ENCODE data around the gene EMILIN2. TPM values are rescaled to one million over a fixed set of nuclear protein-coding genes. Genes with fewer than 3 reads are reported as not detected.
A peak's percentile ranks its signal among the peaks of the same experiment; 100 is the strongest.

The EMILIN2 gene
- total RNA-seq, 2 experiments from 2014 or later: 3.2 to 3.3 TPM

DNA sequence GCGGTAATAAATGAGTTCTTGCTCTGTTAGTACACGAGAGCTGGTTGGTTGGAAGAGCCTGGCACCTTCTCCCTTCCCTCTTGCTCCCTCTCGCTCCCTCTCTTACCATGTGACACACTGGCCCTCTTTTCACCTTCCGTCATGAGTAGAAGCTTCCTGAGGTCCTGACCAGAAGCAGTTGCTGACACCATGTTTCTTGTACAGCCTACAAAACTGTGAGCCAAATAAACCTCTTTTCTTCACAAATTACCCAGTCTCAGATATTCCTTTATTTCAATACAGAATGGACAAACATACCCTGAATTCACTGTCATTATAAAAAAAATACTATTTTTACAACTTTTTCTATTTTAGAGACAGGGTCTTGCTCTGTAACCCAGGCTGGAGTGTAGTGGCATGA, 40.7 kb downstream of the EMILIN2 start:
- ATAC-seq (ENCODE audit: poor library complexity) (no peak), DNase-seq (no peak)
- no peaks in the 10 kb centered on the region for H3K9me3 ChIP-seq (ENCODE audit: control insufficient read depth in 1 of 2, insufficient read depth in 1 of 2, low read length in 2 of 2)
- no peak overlapping the region for H3K4me3 Mint-ChIP-seq
- ChIA-PET CTCF (no interaction called here), POLR2A (no interaction called here)
- H3K36me3 Mint-ChIP-seq (ENCODE audit: low read depth): no peaks in the 10 kb centered on the region
- intact Hi-C loops (cut with DNase I, micrococcal nuclease): loop anchor here in 1 of 2 experiments (10.0 kb wide), 1 partner anchor 73 kb away; no protein-coding TSS in a partner anchor
- peaks cover 45% of the 10 kb centered on the region for H3K4me1 Mint-ChIP-seq (ENCODE audit: low read depth)
- peaks cover 59% of the 10 kb centered on the region for H3K4me1 ChIP-seq (ENCODE audit: insufficient read depth, low read length)
- no peaks in the 10 kb centered on the region for H3K27me3 ChIP-seq (ENCODE audit: control insufficient read depth in 1 of 2, insufficient read depth in 2 of 2, low read length in 2 of 2)
- peaks cover 7% of the 10 kb centered on the region for H3K9me3 Mint-ChIP-seq
- no peak overlapping the region for H3K27ac ChIP-seq (ENCODE audit: low read depth in 1 of 2, low read length in 2 of 2)
- H3K36me3 ChIP-seq (ENCODE audit: insufficient read depth, low read length): no peaks in the 10 kb centered on the region
- no peaks in the 10 kb centered on the region for H3K27me3 Mint-ChIP-seq
- H3K27ac Mint-ChIP-seq: no peak overlapping the region
- TF ChIP-seq, protein P1, sequence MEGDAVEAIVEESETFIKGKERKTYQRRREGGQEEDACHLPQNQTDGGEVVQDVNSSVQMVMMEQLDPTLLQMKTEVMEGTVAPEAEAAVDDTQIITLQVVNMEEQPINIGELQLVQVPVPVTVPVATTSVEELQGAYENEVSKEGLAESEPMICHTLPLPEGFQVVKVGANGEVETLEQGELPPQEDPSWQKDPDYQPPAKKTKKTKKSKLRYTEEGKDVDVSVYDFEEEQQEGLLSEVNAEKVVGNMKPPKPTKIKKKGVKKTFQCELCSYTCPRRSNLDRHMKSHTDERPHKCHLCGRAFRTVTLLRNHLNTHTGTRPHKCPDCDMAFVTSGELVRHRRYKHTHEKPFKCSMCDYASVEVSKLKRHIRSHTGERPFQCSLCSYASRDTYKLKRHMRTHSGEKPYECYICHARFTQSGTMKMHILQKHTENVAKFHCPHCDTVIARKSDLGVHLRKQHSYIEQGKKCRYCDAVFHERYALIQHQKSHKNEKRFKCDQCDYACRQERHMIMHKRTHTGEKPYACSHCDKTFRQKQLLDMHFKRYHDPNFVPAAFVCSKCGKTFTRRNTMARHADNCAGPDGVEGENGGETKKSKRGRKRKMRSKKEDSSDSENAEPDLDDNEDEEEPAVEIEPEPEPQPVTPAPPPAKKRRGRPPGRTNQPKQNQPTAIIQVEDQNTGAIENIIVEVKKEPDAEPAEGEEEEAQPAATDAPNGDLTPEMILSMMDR (IDR thresholded peaks at IDR 0.05): no peak
- no peak overlapping the region for H3K4me3 ChIP-seq (ENCODE audit: low read length)

DNA sequence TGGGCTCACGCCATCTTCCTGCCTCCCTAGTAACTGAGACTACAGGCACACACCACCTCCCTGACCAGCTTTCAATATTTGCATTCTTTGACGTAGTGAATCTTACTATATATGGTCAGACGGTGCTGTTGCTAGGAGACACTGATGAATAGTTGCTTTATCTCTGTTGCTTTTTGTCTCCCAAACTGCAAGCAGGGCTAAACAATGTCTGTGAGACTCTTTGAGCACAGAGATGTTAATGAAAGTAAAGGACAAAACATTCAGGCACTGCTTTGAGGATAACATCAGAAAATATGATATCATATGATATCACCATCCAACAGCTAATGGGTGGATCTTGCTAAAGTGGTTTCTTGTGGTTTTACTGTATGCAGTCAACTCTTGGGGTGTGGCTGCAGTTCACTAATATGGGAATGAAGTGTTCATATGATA, 43.0 kb downstream of the EMILIN2 start:
- no peaks in the 10 kb centered on the region for H3K27me3 Mint-ChIP-seq
- peak overlapping the region; percentile 77 for H3K27ac Mint-ChIP-seq
- H3K9me3 Mint-ChIP-seq: peaks cover 7% of the 10 kb centered on the region
- intact Hi-C loops (cut with DNase I, micrococcal nuclease): loop anchor here in 1 of 2 experiments (10.0 kb wide), 1 partner anchor 75 kb away; no protein-coding TSS in a partner anchor
- Histone ChIP-seq H3K27ac (ENCODE audit: low read depth in 1 of 2, low read length in 2 of 2) (peak overlapping the region in 1 of 2 donors; percentile 20), H3K27me3 (ENCODE audit: control insufficient read depth in 1 of 2, insufficient read depth in 2 of 2, low read length in 2 of 2) (no peaks in the 10 kb centered on the region), H3K4me3 (ENCODE audit: low read length) (no peak overlapping the region), H3K36me3 (ENCODE audit: insufficient read depth, low read length) (no peaks in the 10 kb centered on the region), H3K9me3 (ENCODE audit: control insufficient read depth in 1 of 2, insufficient read depth in 1 of 2, low read length in 2 of 2) (no peaks in the 10 kb centered on the region), H3K4me1 (ENCODE audit: insufficient read depth, low read length) (peaks cover 58% of the 10 kb centered on the region)
- CTCF ChIA-PET: no interaction called here
- TF ChIP-seq, protein P1 (IDR thresholded peaks at IDR 0.05): no peak
- DNase-seq: peak in 6 of 14 experiments; percentile 22 to 85 (median 58)
- peak overlapping the region; percentile 4 for H3K4me3 Mint-ChIP-seq
- POLR2A ChIA-PET: interaction anchor here (0.7 to 1.4 kb wide), 5 partner anchors 9 to 42 kb away, joined by 3 to 5 read pairs (median 3); no protein-coding TSS in a partner anchor
- H3K36me3 Mint-ChIP-seq (ENCODE audit: low read depth): no peaks in the 10 kb centered on the region
- H3K4me1 Mint-ChIP-seq (ENCODE audit: low read depth): peaks cover 36% of the 10 kb centered on the region
- ATAC-seq (ENCODE audit: poor library complexity): peak; percentile 78

DNA sequence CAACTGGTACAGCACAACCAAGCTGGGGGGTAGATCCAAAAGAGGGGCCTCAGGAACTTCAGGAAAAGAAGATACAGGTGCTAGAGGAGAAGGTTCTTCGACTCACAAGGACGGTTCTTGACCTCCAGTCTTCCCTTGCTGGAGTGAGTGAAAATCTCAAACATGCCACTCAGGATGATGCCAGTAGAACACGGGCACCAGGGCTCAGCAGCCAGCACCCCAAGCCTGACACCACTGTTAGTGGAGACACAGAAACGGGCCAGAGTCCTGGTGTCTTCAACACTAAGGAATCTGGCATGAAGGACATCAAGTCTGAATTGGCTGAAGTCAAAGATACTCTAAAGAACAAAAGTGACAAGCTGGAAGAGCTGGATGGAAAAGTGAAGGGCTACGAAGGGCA, 43.8 kb downstream of the EMILIN2 start:
- Mint-ChIP-seq H3K36me3 (ENCODE audit: low read depth) (no peaks in the 10 kb centered on the region), H3K4me1 (ENCODE audit: low read depth) (peaks cover 36% of the 10 kb centered on the region), H3K27ac (peak overlapping the region; percentile 77), H3K9me3 (peaks cover 7% of the 10 kb centered on the region), H3K27me3 (no peaks in the 10 kb centered on the region), H3K4me3 (peak overlapping the region; percentile 8)
- Histone ChIP-seq H3K27me3 (ENCODE audit: control insufficient read depth in 1 of 2, insufficient read depth in 2 of 2, low read length in 2 of 2) (no peaks in the 10 kb centered on the region), H3K9me3 (ENCODE audit: control insufficient read depth in 1 of 2, insufficient read depth in 1 of 2, low read length in 2 of 2) (peaks cover 0 to 4% of the 10 kb centered on the region in 2 experiments), H3K36me3 (ENCODE audit: insufficient read depth, low read length) (no peaks in the 10 kb centered on the region), H3K27ac (ENCODE audit: low read depth in 1 of 2, low read length in 2 of 2) (peak overlapping the region in 1 of 2 donors; percentile 20), H3K4me1 (ENCODE audit: insufficient read depth, low read length) (peaks cover 60% of the 10 kb centered on the region), H3K4me3 (ENCODE audit: low read length) (no peak overlapping the region)
- TF ChIP-seq, protein P1 (IDR thresholded peaks at IDR 0.05): no peak
- intact Hi-C loops (cut with DNase I, micrococcal nuclease): no loop called here
- ATAC-seq (ENCODE audit: poor library complexity) (no peak), DNase-seq (no peak)
- ChIA-PET CTCF (no interaction called here), POLR2A (interaction anchor here (1.0 to 1.4 kb wide), 6 partner anchors 8 to 254 kb away, joined by 3 to 5 read pairs (median 4); no protein-coding TSS in a partner anchor)
